Osteoblast (primary cell): Measurements from ENCODE around the gene TAL1. TPM values are rescaled to one million over a fixed set of nuclear protein-coding genes. Genes with fewer than 3 reads are reported as not detected.

Experiments used
- DNase-seq: peaks from one replicate; pipeline ENCODE4 v3.0.0; 2011; ENCODE audit warnings: low spot score, mixed read lengths; ENCODE audit not compliant: insufficient read length; ENCODE audit errors: missing footprints
- H2AFZ ChIP-seq: 2 replicates; pipeline ENCODE4 v1.6.0; 2011; ENCODE audit warnings: mild to moderate bottlenecking, low read length
- H3K27ac ChIP-seq: 2 replicates; pipeline ENCODE4 v1.5.1; 2011; ENCODE audit warnings: mild to moderate bottlenecking, low read depth, low read length, moderate library complexity
- H3K27me3 ChIP-seq: 2 replicates; pipeline ENCODE4 v1.6.0; 2012; ENCODE audit warnings: mild to moderate bottlenecking, control low read depth, inconsistent platforms, low read length, moderate library complexity; ENCODE audit not compliant: insufficient read depth
- H3K36me3 ChIP-seq: 2 replicates; pipeline ENCODE4 v1.5.1; 2011; ENCODE audit warnings: mild to moderate bottlenecking, low read length, control low read depth, moderate library complexity; ENCODE audit not compliant: insufficient read depth
- H3K4me1 ChIP-seq: 2 replicates; pipeline ENCODE4 v1.5.1; 2011; ENCODE audit warnings: mild to moderate bottlenecking, low read length, control low read depth, moderate library complexity; ENCODE audit not compliant: insufficient read depth
- H3K4me2 ChIP-seq: 2 replicates; pipeline ENCODE4 v1.6.0; 2011; ENCODE audit warnings: mild to moderate bottlenecking, low read length; ENCODE audit not compliant: insufficient read depth
- H3K4me3 ChIP-seq: fragments of 200-600 bp; sonication (generic); 3 replicates; pipeline ENCODE4 v1.5.1; 2012; ENCODE audit warnings: mild to moderate bottlenecking, low read length, inconsistent platforms; ENCODE audit not compliant: insufficient read depth
- H3K79me2 ChIP-seq: 2 replicates; pipeline ENCODE4 v1.6.0; 2012; ENCODE audit warnings: mild to moderate bottlenecking, low read length, control low read depth, inconsistent platforms; ENCODE audit not compliant: insufficient read depth
- H3K9me3 ChIP-seq: 2 replicates; pipeline ENCODE4 v1.5.1; 2011; ENCODE audit warnings: low read depth, low read length, control low read depth
- H4K20me1 ChIP-seq: 2 replicates; pipeline ENCODE4 v1.6.0; 2012; ENCODE audit warnings: mild to moderate bottlenecking, low read length, control low read depth; ENCODE audit not compliant: insufficient read depth
- total RNA-seq: library from RNA; depleted of rRNA; stranded (reverse); fragments of >200 nt; gene quantifications from 2 replicates; pipeline ENCODE4 v1.2.3, GENCODE V29; 2012
- TF ChIP-seq, protein P1 (sequence below): IDR thresholded peaks from 2 replicates; pipeline ENCODE4 v1.5.1; 2011; ENCODE audit warnings: mild to moderate bottlenecking, low read depth, low read length, moderate library complexity; ENCODE audit errors: extremely low read depth

TAL1 gene
- total RNA-seq, 1 donor: not detected

DNA sequence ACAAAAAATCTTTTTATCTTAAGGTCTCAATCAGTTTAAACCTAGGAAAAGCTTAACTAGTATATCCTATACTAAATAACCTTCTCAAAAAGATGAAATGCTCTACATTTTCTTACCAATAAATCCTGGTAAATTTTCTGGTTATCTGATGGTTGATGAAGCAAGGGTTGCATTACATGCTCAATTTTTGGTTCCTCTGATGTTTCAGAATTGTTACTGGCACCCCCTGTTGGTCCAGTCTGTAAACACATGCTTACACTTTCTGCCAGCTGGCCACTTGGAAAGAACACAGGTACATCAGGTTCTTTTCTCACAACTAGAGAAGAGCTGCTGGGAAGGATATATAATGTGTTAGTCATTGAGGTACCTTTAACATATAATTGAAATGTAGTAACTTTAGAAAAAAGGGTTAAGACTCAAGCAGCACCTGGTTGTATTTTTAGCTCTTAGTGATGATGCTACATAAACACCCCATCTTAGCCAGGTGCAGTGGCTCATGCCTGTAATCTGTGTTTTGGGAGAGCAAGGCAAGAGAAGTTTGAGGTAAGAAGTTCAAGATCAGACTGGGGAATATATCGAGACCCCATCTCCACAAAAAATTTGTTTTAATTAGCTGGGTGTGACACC, 30.9 kb upstream of the TAL1 start:
- H3K36me3 ChIP-seq: peaks cover 16% of the 10 kb centered on the region
- H2AFZ ChIP-seq: no peak overlapping the region
- H3K4me3 ChIP-seq: no peak overlapping the region
- DNase-seq: no peak
- H4K20me1 ChIP-seq: no peaks in the 10 kb centered on the region
- no peak overlapping the region for H3K27ac ChIP-seq
- no peak overlapping the region for H3K4me2 ChIP-seq
- H3K79me2 ChIP-seq: no peaks in the 10 kb centered on the region
- H3K4me1 ChIP-seq: no peaks in the 10 kb centered on the region
- no peaks in the 10 kb centered on the region for H3K9me3 ChIP-seq
- TF ChIP-seq, protein P1, sequence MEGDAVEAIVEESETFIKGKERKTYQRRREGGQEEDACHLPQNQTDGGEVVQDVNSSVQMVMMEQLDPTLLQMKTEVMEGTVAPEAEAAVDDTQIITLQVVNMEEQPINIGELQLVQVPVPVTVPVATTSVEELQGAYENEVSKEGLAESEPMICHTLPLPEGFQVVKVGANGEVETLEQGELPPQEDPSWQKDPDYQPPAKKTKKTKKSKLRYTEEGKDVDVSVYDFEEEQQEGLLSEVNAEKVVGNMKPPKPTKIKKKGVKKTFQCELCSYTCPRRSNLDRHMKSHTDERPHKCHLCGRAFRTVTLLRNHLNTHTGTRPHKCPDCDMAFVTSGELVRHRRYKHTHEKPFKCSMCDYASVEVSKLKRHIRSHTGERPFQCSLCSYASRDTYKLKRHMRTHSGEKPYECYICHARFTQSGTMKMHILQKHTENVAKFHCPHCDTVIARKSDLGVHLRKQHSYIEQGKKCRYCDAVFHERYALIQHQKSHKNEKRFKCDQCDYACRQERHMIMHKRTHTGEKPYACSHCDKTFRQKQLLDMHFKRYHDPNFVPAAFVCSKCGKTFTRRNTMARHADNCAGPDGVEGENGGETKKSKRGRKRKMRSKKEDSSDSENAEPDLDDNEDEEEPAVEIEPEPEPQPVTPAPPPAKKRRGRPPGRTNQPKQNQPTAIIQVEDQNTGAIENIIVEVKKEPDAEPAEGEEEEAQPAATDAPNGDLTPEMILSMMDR: peak; percentile 67
- no peaks in the 10 kb centered on the region for H3K27me3 ChIP-seq

DNA sequence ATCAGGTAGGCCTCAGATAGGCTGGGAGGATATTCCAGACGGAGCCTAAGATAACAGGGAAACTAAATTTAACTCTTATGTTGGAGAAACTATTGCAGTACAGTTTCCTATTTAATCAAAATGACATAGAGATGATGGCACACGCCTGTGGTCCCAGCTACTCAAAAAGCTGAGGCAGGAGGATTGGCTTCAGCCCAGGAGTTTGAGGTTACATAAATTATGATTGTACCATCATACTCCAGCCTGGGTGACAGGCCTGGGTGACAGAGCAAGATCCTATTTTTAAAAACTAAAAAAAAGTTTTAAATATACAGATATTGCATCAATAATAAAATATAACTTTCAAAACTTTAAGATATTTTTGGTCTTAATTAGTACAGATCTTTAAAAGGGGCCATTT, 25.2 kb upstream of the TAL1 start:
- Histone ChIP-seq H3K4me3 (no peak overlapping the region), H3K27ac (no peak overlapping the region), H3K27me3 (no peaks in the 10 kb centered on the region), H4K20me1 (no peaks in the 10 kb centered on the region), H3K4me1 (no peaks in the 10 kb centered on the region), H3K4me2 (no peak overlapping the region), H3K36me3 (peaks cover 21% of the 10 kb centered on the region), H3K79me2 (no peaks in the 10 kb centered on the region), H2AFZ (no peak overlapping the region), H3K9me3 (no peaks in the 10 kb centered on the region)
- TF ChIP-seq, protein P1: no peak
- no peak for DNase-seq

DNA sequence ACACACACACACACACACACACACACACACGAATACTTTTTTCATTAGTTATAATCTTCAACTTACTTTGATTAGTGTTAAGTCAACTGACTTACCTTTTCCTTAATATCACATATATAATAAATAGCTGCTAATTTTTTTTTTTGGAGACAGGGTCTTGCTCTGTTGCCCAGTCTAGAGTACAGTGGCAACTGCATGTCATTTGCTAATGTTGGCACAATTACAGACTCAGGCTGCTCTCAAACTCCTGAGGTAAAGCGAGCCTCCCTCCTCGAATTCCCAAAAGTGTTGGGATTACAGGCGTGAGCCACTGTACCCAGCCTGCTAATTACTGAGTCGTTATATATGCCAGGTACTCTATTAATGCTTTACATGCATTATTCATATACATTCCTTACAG, 20.8 kb upstream of the TAL1 start:
- Histone ChIP-seq H2AFZ (no peak overlapping the region), H3K36me3 (peaks cover 9% of the 10 kb centered on the region), H3K4me2 (no peak overlapping the region), H3K27ac (no peak overlapping the region), H3K4me3 (no peak overlapping the region), H3K4me1 (no peaks in the 10 kb centered on the region), H3K79me2 (no peaks in the 10 kb centered on the region), H4K20me1 (no peaks in the 10 kb centered on the region), H3K27me3 (no peaks in the 10 kb centered on the region), H3K9me3 (no peaks in the 10 kb centered on the region)
- TF ChIP-seq, protein P1: no peak
- no peak for DNase-seq

DNA sequence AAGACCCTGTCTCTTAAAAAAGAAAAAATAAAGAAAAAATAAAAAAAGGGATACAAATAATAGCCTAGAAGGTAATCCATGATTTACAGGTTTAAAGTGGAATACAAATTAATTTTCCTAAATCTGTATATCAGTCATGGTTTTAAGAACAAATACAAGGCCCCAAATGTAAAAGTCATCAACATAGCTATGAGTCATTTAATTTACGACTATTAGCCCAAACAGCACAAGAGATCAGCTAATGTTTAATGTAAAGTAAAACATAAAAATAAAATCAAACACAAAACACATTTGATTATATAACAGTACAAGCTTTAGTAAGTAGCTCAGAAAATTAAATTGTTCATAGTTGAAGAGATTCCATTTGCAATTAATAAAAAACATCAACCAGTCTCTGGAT, 20.3 kb upstream of the TAL1 start:
- Histone ChIP-seq H3K27me3 (no peaks in the 10 kb centered on the region), H3K4me3 (no peak overlapping the region), H3K36me3 (peaks cover 6% of the 10 kb centered on the region), H3K4me2 (no peak overlapping the region), H2AFZ (no peak overlapping the region), H3K27ac (no peak overlapping the region), H3K9me3 (no peaks in the 10 kb centered on the region), H3K79me2 (no peaks in the 10 kb centered on the region), H3K4me1 (no peaks in the 10 kb centered on the region), H4K20me1 (no peaks in the 10 kb centered on the region)
- no peak for DNase-seq
- TF ChIP-seq, protein P1: no peak
